GM21717 (cell line): ENCODE data around the gene SASH1.

Experiments used
- ATAC-seq: cut with Tn5 transposase; IDR thresholded peaks from one replicate; pipeline ENCODE4 v1.9.1; 2021; ENCODE audit warnings: mild to moderate bottlenecking, moderate library complexity; ENCODE audit not compliant: unreplicated experiment

The SASH1 gene

GRCh38 chr6:148429423-148429822 lies 86.8 kb downstream of the SASH1 start:
- no peak for ATAC-seq

DNA sequence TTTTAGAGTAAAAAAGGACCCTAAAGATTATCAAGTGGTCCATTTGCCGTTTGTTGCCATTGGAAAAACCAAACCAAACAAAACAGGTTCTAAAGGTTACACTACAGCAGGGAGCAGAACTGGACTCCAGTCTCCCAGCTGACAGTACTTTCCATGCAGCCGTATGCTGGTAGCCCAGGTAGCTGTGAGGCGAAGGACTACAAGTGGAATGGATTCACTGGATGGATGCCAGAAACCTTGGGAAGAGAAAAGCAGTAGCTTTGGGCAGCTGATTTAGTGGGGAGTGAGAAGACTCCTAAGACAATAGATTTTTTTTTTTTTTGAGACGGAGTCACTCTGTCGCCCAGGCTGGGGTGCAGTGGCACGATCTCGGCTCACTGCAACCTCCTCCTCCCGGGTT lies 88.3 kb downstream of the SASH1 start:
- ATAC-seq: no peak

GRCh38 chr6:148431413-148431812 lies 88.8 kb downstream of the SASH1 start:
- no peak for ATAC-seq

GRCh38 chr6:148431840-148432239 lies 89.2 kb downstream of the SASH1 start:
- no peak for ATAC-seq

DNA sequence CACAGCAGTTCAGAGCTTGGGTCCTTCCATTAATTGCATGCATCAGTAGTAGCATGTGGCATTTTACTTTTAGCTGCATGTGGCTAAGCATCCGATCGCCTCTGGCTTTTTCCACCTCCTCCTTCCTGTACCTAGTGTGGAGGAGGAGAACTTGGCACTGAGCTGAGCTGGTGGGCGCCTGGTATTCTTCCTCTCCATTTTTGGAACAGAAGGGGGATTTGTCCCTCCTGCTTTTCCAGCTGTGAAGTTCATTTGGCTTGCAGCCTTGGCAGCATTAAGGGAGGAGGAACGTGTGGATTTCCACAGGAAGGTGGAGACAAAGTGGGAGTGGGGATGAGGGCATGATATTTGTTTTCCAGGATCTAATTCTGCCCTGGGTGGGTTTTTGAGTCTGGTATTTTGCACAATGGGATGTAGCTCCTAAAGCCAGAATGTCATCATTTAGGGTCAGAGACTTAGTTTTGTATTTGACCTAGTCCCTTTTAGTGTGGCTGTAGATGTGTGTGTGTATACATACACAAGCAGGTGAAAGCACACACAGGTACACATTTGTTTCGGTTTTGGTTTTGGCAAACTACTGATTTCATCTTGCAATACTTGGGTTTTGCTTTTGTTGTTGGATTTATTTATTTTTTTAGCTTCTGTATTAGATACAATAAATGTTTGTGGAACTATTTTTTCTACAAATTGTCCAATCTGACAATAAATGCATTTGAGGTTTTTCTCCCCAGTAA lies 90.0 kb downstream of the SASH1 start:
- ATAC-seq: no peak

- ATAC-seq: no peak
Measured at GRCh38 chr6:148435386-148435785, 92.7 kb downstream of the SASH1 start.

DNA sequence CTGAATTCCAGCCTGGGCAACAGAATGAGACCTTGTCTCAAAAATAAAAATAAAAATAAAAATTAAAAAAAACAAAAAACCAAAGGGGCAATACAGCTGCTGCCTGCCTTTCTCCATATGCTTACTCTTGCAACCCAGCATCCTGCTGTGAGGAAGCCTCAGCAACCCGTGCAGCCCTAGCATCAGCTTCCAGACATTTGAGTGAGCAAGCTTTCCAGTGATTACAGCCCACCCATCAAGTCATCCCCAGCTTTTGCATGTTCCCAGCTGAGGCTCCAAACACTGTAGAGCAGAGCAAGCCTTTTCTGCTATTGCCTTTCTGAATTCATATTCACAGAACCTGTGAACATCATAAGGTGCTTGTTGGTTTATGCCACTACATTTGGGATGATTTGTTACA lies 93.8 kb downstream of the SASH1 start:
- ATAC-seq: no peak

- ATAC-seq: no peak
Measured at GRCh38 chr6:148438632-148439031, 96.0 kb downstream of the SASH1 start.

- ATAC-seq: no peak
Measured at GRCh38 chr6:148440016-148440415, 97.4 kb downstream of the SASH1 start.

GRCh38 chr6:148440877-148441453 lies 98.3 kb downstream of the SASH1 start:
- no peak for ATAC-seq

- no peak for ATAC-seq
Measured at GRCh38 chr6:148441454-148441911, 98.8 kb downstream of the SASH1 start.

GRCh38 chr6:148443798-148444560 lies 101.3 kb downstream of the SASH1 start:
- no peak for ATAC-seq

DNA sequence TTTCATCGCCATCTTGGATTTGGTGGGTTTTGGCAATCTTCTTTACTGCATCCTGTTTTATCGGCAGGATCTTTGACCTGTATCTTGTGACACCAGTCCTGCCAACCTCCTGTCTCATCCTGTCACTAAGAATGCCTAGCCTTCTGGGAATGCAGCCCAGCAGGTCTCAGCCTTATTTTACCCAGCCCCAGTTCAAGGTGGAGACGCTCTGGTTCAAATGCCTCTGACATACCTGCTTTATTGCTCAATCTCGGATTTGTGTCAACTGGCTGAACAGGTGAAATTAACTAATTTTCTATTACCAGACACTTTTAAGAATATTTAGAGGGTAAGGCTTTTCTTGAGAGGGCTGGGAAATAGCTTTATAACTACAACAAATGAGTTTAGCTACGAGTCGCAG lies 102.5 kb downstream of the SASH1 start:
- no peak for ATAC-seq

GRCh38 chr6:148445620-148446019 lies 103.0 kb downstream of the SASH1 start:
- no peak for ATAC-seq

GRCh38 chr6:148446681-148447080 lies 104.0 kb downstream of the SASH1 start:
- no peak for ATAC-seq

DNA sequence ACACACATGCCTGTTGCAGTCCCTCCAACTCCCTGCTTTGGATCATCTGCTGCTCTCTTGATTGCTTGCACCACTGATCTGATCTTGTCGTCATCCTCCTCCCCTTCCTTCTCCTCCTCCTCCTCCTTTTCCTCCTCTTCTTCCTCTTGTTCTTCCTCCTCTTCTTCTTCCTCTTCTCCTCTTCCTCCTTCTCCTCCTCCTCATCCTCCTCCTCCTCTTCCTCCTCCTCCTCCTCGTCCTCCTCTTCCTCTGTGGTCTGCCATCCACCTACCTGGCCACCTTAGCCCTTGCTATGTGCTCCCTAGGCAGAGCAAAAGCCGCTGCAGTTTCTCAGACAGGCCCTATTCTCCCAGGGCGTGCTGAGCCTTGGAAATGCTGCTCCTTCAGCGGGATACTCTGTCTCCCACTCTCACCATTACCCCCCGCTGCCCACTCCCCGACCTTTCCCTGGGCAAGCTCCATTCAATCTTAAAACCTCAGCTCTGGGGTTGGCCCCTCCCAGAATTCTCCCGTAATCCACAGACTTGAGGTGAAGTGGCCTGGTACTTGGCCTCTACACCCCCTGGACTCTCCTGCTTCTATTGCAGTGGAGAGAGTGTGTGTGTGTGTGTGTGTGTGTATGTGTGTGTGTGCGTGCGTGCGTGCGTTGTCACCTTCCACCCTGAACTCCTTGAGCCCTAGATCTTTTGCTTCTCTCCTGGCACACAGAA lies 105.0 kb downstream of the SASH1 start:
- no peak for ATAC-seq

GRCh38 chr6:148448369-148449012 lies 105.9 kb downstream of the SASH1 start:
- no peak for ATAC-seq

- no peak for ATAC-seq
Measured at GRCh38 chr6:148450866-148451265, 108.2 kb downstream of the SASH1 start.

DNA sequence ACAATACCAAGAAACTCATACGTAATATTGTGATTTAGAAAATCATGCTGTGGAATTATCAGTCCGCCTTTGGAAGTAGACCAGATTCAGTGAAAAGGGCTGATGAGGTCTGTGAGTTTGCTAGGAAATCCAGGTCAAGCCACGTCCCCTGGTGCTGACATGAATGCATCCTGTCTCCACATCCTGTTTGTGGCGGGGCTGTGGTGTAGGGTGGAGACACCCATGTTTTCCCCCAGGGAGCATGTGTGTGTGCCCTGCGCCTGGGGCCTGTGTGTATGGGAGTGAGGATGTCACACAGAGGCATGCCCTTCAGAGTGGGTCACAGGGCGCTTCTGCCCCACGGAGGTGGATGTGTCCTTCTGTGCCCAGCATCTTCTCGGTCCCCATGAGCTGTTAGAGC lies 109.1 kb downstream of the SASH1 start:
- no peak for ATAC-seq

DNA sequence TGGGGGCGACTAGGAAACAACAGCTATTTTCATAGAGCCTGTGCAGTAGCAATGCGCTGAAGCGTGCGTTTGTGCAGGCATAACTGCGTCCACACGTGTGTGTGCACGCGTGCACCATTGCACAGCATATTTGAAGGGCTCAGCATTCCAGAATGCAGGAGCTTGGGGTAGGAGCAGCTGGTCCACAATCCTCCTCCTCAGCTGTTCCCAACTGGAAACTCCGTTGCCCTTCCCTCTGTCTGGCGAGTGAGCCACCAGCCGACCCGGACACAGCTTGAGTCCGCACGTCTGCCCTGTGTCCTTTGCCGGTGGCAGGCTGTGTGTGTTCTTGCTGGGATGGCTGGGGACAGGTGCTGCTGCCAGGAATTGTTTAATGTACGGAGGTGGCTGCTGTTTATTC lies 110.2 kb downstream of the SASH1 start:
- ATAC-seq: no peak

DNA sequence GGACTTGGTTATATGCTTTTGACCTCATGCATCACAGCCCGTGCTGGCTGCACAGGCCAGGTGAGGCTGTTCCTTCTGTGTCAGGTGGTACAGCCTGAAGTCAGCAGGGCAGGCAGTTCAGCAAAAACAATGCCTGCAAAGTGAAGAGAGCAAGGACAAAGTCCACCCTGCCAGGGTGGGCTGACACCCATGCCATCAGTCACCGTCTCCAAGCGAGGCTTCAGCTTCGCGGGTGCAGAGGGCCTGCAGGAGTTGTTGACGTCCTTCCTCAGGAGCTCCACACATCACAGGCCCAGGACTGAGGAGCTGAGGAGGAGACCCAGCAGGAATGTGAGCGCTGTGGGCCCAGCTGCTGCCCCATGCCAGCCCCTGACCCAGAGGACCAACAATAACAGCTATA lies 111.3 kb downstream of the SASH1 start:
- no peak for ATAC-seq
